Ishikawa (cell line): ENCODE measurements around the gene PI4K2A.

Experiments used
- CEBPB ChIP-seq: IDR thresholded peaks from 2 replicates; pipeline ENCODE4 v1.6.1; 2012
- CREB1 ChIP-seq: IDR thresholded peaks from 2 replicates; pipeline ENCODE4 v1.6.1; 2012; ENCODE audit warnings: low read depth
- EGR1 ChIP-seq: IDR thresholded peaks from 2 replicates; pipeline ENCODE4 v1.6.1; 2012
- EP300 ChIP-seq: IDR thresholded peaks from 2 replicates; pipeline ENCODE4 v1.6.1; 2012; ENCODE audit warnings: borderline replicate concordance
- FOXM1 ChIP-seq: IDR thresholded peaks from 2 replicates; pipeline ENCODE4 v1.6.1; 2012; ENCODE audit warnings: low read depth, borderline replicate concordance
- MAX ChIP-seq: IDR thresholded peaks from 2 replicates; pipeline ENCODE4 v1.6.1; 2012
- NFIC ChIP-seq: IDR thresholded peaks from 2 replicates; pipeline ENCODE4 v1.6.1; 2012
- RAD21 ChIP-seq: IDR thresholded peaks from 2 replicates; pipeline ENCODE4 v1.6.1; 2012; ENCODE audit warnings: low read depth
- TAF1 ChIP-seq: IDR thresholded peaks from 2 replicates; pipeline ENCODE4 v1.6.1; 2012; ENCODE audit warnings: low read depth, mild to moderate bottlenecking
- TCF12 ChIP-seq: IDR thresholded peaks from 2 replicates; pipeline ENCODE4 v1.6.1; 2012; ENCODE audit warnings: low read depth
- TEAD4 ChIP-seq: IDR thresholded peaks from 2 replicates; pipeline ENCODE4 v1.6.1; 2012
- USF1 ChIP-seq: IDR thresholded peaks from 2 replicates; pipeline ENCODE4 v1.6.1; 2012
- YY1 ChIP-seq: IDR thresholded peaks from 2 replicates; pipeline ENCODE4 v1.6.1; 2012; ENCODE audit warnings: low read depth
- ZBTB7A ChIP-seq: IDR thresholded peaks from 2 replicates; pipeline ENCODE4 v1.6.1; 2012; ENCODE audit warnings: low read depth
- TF ChIP-seq, protein P1 (sequence below): IDR thresholded peaks from 2 replicates; pipeline ENCODE4 v1.6.1; 2012; ENCODE audit warnings: low read depth, mild to moderate bottlenecking

Gene PI4K2A

GRCh38 chr10:97708167-97708566 is 67.7 kb downstream of the PI4K2A start:
- TF ChIP-seq MAX = no peak
- TF ChIP-seq RAD21 = no peak

- TF ChIP-seq RAD21 (peak; percentile 89), EP300 (no peak), YY1 (0 out of 2 replicates have a peak, but pooled peaks have one; percentile 12), TEAD4 (peak; percentile 78)
Observed at GRCh38 chr10:97708976-97709946, 68.8 kb downstream of the PI4K2A start.

DNA sequence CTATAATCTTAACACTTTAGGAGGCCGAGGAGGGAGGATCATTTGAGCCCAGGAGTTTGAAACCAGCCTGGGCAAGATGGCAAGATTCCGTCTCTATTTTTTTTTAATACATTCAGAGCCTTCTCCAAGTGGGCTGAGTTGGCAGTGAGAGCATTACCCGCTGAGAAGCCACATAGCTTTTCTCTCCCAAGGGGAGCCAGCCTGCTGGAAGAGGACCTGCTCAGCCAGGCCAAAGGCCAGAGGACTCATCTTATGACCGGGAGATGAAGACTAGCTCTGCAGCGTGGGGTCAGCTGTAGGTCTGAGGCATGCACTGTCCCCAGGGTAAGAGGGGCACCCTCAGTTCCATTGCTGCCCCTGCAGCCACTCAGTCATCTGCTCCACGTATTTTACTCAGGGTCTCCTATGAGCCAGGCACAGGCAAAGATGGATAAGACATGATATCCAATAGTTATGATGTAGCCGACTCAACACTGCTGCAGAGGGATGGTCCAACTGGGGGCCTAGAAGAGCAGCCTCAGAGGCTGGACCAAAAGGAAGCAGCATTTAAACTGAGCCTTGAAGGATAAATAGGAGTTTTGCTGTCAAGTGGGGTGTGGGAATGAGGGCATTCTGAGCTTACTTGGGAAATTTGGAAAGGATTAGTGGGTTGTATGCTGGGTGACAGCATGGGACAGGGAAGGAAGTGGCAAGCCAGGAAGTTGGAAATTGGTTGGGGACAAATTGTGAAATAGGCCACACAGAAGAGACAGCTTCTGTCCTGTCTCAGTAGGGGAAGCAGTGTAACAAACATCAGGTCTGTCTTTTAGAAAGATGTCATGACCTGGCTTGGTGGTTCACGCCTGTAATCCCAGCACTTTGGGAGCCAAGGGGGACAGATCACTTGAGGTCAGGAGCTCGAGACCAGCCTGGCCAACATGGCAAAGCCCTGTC is 71.4 kb downstream of the PI4K2A start:
- TF ChIP-seq NFIC = no peak
- no peak for TF ChIP-seq TCF12
- TF ChIP-seq TEAD4 = no peak
- no peak for TF ChIP-seq EGR1
- no peak for TF ChIP-seq TAF1
- TF ChIP-seq CREB1 = no peak
- no peak for TF ChIP-seq RAD21
- TF ChIP-seq MAX = no peak
- TF ChIP-seq USF1 = no peak
- TF ChIP-seq CEBPB = no peak

DNA sequence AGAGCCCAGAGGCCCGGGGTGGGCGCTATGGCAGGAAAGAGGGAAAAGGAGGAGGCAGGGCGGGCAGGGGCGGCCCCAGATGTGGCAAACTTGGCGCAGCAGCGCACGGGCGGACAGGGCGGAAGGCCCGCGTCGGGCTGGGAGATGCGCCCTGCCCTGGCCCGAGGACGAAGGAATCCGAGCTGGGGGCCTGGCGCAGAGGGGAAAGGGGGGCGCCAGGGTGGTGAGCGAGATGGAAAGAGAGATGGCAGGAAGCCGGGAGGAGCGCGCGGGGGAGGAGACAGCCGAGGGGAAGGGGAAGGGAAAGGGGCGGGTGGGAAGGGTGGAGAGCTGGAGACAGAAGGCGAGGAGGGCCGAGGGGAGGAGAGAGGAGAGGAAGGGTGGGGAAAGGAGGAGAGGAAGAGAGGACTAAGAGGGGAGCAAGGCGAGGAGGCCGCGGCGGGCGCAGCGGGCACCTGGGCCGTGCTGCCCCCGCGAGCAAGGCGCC is 72.9 kb downstream of the PI4K2A start, which contains the start of gene MARVELD1:
MARVELD1 (plus strand) TSS at position 392 of the 487 bp plus-strand sequence. CDS start 147 bp downstream, outside the sequence.
- TF ChIP-seq TCF12 (no peak), YY1 (no peak; the same call in 1 of the 2 replicates), CREB1 (no peak), ZBTB7A (no peak), MAX (no peak), TAF1 (peak; percentile 16; the same call in 1 of the 2 replicates), TEAD4 (no peak)

DNA sequence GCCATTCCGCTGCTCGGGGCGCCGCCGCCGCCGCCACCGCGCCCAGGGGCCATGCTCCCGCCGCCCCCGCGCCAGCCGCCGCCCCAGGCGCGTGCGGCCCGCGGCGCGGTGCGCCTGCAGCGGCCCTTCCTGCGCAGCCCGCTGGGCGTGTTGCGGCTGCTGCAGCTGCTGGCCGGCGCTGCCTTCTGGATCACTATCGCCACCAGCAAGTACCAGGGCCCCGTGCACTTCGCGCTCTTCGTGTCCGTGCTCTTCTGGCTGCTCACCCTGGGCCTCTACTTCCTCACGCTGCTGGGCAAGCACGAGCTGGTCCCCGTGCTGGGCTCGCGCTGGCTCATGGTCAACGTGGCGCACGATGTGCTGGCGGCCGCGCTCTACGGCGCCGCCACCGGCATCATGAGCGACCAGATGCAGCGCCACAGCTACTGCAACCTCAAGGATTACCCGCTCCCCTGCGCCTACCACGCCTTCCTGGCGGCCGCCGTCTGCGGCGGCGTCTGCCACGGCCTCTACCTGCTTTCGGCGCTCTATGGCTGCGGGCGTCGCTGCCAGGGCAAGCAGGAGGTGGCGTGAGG is 73.4 kb downstream of the PI4K2A start:
- TF ChIP-seq TEAD4 (peak; percentile 35; the same call in 1 of the 2 replicates), MAX (peak; percentile 100), FOXM1 (no peak), RAD21 (no peak), CREB1 (no peak), USF1 (peak; percentile 33; the same call in 1 of the 2 replicates), YY1 (peak; percentile 77), EP300 (peak; percentile 26; the same call in 1 of the 2 replicates), EGR1 (no peak), NFIC (peak; percentile 69), TAF1 (peak; percentile 21; the same call in 1 of the 2 replicates), ZBTB7A (no peak), TCF12 (peak; percentile 76), CEBPB (no peak; the same call in 1 of the 2 replicates)
- TF ChIP-seq, protein P1, sequence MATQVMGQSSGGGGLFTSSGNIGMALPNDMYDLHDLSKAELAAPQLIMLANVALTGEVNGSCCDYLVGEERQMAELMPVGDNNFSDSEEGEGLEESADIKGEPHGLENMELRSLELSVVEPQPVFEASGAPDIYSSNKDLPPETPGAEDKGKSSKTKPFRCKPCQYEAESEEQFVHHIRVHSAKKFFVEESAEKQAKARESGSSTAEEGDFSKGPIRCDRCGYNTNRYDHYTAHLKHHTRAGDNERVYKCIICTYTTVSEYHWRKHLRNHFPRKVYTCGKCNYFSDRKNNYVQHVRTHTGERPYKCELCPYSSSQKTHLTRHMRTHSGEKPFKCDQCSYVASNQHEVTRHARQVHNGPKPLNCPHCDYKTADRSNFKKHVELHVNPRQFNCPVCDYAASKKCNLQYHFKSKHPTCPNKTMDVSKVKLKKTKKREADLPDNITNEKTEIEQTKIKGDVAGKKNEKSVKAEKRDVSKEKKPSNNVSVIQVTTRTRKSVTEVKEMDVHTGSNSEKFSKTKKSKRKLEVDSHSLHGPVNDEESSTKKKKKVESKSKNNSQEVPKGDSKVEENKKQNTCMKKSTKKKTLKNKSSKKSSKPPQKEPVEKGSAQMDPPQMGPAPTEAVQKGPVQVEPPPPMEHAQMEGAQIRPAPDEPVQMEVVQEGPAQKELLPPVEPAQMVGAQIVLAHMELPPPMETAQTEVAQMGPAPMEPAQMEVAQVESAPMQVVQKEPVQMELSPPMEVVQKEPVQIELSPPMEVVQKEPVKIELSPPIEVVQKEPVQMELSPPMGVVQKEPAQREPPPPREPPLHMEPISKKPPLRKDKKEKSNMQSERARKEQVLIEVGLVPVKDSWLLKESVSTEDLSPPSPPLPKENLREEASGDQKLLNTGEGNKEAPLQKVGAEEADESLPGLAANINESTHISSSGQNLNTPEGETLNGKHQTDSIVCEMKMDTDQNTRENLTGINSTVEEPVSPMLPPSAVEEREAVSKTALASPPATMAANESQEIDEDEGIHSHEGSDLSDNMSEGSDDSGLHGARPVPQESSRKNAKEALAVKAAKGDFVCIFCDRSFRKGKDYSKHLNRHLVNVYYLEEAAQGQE = no peak

- TF ChIP-seq TAF1 = 0 out of 2 replicates have a peak, but pooled peaks have one; percentile 38
- TF ChIP-seq FOXM1 = no peak
Observed at GRCh38 chr10:97714401-97715258, 74.2 kb downstream of the PI4K2A start.
